ENCODE data around the gene MICAL3. TPM values are rescaled to one million over a fixed set of nuclear protein-coding genes. Genes with fewer than 3 reads are reported as not detected.

MICAL3 gene
- total RNA-seq, 1 donor from 2014 or later, result 85.7 TPM

DNA sequence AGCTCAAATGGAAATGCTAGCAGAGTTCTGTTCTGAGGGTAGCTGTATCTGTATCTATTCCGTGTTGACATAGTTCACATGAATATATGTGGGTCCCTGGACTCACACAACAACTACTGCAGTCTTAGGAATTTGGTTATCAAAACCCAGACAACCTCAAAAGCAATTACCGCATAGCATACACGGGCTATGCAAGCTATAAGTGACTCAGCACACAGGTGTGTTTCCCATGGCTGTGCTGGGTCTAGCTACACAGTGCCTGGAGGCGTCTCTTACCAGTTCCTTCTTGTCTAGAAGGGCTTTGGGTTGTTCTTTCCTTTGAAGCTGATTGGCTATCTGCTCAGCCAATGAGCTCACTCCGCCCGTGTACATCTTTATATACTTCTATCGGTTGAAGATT is 151.9 kb downstream of the MICAL3 start:
- DNase-seq (ENCODE audit: missing footprints) (no peak), ATAC-seq (no peak)
- intact Hi-C loops (cut with DNase I), result no loop called here

DNA sequence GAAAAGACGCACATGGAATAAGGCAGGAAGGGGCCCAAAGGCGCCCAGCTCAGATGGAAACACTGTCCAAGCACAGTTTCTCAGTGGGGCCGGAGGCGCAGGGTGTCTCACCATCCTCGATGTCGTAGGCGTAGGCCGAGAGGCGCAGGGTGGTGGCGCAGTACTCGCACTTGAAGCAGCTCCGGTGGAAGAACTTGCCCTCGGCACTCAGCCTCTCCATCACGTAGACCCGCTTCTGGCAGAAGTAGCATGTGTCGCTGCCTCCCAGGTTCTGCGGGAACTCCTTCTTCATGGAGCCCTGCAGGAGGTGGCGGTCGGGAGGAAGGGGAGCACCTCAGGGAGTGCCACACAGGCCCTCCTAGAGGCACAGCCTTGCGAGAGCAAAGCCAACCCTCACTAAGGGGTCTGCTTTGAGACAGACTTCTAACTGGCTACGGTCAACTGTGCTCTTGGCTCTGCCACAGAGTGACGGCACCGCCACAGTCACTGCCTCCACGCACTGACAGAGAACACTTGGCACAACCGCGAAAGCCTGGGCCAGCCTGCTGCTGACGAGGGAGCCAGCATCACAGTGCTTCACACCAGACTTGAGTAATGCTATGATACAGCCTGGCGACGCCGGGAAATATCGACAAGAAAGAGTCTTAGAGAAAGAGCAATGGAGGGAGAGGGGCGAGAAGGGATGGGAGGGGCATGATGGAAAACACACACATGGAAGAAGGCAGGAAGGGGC is 152.5 kb downstream of the MICAL3 start:
- ATAC-seq, result peak; percentile 81
- DNase-seq (ENCODE audit: missing footprints), result no peak
- intact Hi-C loops (cut with DNase I), result no loop called here

DNA sequence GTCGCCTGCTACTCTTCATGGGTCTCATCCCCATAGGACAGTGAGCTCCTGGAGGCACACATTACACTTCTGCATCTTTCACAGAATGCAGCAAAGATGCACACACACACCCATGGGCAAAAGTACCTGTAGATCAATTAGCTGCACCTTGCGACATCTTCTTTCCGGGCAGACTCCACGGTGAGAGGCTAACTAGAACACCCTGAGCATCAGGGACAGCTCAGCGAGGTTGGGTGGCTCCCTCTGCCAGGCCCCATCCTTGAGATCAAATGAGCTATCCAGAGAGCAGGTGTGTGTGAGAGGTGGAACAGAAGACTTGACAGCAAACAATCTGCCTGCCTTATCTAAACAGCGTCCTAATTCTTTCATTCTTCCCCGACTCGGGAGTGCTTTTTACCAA is 154.0 kb downstream of the MICAL3 start:
- ATAC-seq, result no peak
- no peak for DNase-seq (ENCODE audit: missing footprints)
- intact Hi-C loops (cut with DNase I), result no loop called here

DNA sequence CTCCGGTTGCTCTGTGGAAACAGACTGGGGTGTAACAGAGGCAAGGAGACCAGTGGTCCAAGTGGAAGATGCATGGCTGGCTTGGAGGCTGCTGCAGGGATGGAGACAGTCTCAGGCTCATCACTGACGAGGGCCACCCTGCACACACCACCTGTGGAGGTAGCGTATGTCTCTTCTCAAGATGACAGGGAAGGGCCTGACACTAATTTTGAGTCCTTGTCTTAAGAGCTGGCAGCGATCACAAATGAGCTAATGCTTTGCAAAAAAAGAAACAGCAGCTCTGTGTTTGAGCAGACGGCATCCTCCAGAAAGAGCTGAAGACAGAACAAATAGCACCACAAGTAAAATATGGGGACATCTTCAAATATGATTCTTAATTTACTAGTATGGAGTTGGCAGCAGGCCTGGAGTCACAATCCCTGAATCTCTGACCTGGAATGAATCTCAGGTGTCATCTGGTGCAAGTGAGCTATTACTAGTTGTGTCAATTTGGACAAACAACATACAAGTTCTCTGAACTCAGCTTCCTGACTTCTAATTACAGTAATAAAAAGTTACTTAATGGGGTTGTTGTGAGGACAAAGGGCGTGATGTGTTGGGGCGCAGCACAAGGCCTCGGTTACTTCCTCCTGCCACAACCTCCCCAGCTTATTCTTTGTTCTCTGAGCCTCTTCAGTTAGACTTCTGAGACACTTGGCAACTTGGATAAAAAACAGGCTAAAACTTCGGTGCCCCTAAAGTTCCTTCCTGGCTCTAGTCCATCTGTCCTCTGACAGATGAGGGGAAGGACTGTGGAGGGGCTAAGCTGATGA is 154.9 kb downstream of the MICAL3 start:
- no peak for ATAC-seq
- no peak for DNase-seq (ENCODE audit: missing footprints)
- intact Hi-C loops (cut with DNase I), result no loop called here

DNA sequence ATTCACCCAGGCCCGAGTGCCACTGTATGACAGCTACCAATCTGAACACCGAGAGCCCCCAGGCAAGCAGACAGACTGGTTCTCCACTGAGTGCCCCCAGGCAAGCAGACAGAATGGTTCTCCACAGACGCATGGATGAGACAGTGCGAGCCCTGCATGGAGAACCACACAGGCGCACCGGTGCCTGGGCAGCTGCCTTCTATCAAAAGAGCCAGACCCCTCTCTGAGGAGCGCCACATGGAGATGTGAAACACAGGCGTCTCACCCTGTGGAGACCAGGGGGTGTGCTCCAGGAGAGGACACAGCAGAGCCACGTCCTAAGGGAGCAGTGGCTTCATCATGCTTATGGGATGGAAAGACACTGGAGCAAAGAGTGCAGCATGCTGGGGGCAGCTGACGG is 155.6 kb downstream of the MICAL3 start:
- intact Hi-C loops (cut with DNase I), result no loop called here
- ATAC-seq (no peak), DNase-seq (ENCODE audit: missing footprints) (no peak)

DNA sequence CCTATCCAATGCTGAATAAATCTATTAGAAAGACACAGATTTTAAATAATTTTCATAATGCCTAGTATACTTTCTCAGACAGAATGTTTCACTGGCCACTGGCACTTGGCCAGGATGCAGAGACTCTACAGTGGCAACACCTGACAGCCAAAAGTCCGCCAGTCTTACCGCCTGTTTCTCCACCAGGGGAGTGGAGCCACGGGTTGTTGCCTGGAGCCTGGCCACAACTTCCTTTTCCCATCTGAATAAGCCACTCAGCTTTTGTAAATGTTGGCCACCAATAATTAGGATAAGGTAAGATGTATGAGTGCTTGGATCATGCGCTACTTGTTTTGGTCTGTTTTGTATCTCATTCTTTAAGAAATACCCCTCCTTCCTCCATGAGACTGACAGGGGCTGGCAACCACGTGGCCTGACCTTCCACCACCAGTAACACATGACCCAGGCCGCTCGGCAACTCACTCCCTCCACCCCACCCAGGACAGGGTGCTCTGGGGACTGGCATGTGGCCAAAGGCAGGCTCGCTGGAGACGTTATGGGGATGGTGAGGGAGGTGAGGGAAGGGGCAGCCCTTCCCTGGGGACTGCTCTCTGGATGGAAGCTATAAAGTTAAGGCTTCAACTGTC is 157.1 kb downstream of the MICAL3 start:
- DNase-seq (ENCODE audit: missing footprints) (no peak), ATAC-seq (peak; percentile 69)

DNA sequence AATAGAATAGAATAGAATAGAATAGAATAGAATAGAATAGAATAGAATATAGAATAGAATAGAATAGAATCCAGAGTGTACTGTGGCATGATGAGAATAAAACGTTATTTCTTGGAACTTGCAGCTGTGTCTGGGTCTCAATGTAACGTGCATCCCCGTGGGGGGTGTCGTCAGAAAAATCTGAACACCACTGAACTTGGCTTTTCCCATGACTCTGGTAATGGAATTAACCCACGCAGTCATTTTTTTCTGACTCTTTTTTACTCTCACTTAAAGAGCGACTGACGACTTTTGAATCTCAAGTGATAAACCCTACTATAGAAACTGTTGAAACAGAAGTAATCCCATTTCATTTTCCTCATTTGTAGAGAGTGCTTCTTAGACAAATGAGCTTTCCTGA is 157.7 kb downstream of the MICAL3 start:
- DNase-seq (ENCODE audit: missing footprints) (no peak), ATAC-seq (no peak)
- intact Hi-C loops (cut with DNase I), result no loop called here

More for the DNA sequence above, 157.1 kb downstream of the MICAL3 start:
- intact Hi-C loops (cut with DNase I), result no loop called here

DNA sequence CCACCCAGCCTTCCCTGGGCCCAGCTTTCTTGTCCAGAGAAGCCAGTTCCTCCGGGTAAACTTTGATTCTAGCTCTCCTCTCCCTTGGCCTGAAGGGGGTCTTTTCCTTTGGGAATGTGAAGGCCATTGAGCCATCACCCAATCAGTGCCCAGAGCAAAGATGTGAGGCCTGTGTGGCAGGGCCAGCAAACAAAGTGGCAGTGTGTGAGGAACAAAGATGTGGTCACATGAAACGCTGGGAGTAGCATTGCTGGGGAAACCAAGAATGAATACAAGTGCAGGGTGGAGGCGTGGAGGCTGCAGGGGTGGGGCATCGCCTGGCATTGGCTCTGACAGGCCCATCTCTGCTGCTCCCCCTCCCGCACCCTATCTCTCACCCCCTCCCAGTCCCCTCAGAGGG is 158.2 kb downstream of the MICAL3 start:
- ATAC-seq (no peak), DNase-seq (ENCODE audit: missing footprints) (no peak)
- intact Hi-C loops (cut with DNase I), result no loop called here

DNA sequence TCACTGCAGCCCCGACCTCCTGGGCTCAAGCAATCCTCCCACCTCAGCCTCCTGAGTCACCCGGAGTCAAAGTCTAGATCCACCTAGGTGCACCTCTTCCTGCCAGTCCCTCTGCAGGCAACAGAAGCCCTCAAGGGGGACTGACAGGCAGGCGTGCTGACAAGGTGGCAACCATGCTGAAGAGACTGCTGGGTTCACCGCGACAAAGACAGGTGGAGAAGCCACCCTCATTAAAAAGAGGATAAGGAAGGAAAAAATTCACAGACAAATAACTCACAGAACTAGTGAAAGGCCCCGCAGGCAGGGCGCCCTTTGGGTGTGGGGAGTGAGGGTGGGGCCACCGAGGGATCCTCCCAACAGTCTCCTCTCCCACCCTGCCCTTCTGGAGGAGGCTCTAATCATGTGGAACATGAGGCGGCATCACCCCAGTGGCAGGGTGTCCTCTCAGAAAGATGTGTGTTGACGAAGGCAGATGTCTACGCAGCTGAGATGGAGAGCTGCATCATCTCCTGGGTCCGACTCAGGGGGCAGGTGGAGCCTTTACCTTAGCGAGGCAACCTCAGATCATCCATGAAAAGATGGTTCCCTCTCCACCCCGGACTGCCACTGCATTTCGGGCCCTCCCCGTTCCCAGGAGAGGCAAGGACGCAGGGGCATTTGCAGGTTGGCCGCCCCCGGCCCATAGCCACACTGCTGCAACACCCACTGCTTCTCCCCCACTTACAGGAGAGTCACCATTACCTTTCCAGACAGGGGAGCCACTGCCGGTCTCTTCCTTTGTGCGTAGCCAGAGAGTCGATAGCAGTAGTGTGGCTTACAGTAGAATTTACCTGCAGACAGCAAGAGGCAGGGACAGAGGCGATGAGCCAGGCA is 158.9 kb downstream of the MICAL3 start:
- intact Hi-C loops (cut with DNase I), result no loop called here
- DNase-seq (ENCODE audit: missing footprints), result no peak

DNA sequence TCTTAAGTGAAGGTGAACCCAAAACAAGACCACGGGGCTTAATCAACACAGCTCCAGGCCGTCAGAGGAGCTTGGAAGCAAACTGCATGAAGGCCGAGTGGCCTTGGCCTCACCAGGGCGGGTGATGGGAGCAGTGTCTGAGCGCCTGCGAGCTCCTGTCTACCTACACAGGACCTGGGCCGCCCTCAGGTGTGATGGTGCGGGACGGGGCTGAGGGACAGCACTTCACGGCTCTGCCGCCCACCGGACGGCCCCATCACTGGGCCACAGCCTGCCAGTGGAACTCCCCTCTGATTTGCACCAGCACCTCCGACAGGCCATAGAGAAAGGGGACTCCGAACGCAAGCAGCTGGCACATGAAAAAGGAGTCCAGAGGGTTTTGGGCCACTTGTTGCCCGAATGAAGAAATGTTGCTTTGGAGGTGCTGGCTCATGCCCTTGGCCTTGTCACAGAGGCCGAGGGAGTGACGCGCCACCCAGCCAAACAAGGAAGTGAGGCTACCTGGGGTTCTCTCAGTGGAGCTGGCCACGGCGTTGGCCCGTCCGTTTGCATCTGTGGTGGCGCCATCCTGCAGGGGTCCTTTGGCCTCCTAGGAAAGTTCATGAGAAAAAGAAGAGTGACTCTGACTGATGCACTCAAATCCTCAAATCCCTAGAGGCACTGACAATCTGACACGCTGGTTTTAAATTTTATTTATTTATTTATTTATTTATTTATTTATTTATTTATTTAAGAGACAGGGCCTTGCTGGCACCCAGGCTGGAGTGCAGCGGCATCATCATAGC is 159.8 kb downstream of the MICAL3 start:
- intact Hi-C loops (cut with DNase I), result no loop called here
- no peak for ATAC-seq
- DNase-seq (ENCODE audit: missing footprints), result no peak

More for the DNA sequence above, 158.9 kb downstream of the MICAL3 start:
- ATAC-seq, result no peak

DNA sequence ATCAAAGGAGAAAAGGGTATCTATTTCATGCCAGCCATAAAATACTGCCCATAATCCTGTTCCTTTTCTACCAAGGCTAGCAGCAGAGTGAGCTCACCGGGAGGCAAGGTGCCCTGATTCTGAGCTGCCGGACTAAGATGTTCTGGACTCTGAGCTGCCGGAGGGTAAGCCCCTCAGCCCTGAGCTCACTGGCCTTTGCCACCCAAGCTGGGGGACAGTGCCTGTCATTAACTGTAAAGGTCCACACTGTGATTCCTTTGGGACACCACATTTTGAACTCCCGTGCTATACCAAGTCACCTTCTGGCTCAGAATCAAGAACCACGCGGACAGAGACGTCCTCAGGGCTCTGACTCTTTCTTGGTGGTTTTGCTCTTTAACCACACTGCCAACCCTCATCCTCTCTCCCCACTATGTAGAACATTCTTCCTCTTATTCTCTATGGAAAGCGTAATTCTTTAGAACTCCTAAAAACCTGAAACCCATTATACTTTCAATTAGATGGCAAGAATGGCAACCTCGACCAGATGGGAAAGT is 161.6 kb downstream of the MICAL3 start:
- intact Hi-C loops (cut with DNase I), result no loop called here
- DNase-seq (ENCODE audit: missing footprints) (no peak), ATAC-seq (no peak)

DNA sequence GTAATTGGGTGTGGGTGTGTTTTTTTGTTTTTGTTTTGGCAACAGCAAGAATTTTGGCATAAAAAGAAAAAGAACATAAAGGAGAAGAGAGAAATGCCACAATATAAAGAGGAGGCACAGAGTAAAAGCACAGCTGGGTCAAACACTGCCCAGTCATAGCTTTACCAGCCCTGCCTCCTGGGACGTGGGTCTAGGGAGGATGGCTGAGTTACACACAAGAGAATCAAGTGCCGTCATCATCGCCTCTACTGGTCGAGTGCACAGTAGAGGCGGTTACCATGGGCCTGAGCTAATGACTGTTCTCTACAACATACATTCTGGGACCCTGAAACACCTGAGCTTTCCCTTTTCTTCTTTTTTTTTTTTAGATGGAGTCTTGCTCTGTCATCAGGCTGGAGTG is 162.5 kb downstream of the MICAL3 start:
- DNase-seq (ENCODE audit: missing footprints) (no peak), ATAC-seq (no peak)
- intact Hi-C loops (cut with DNase I), result no loop called here

DNA sequence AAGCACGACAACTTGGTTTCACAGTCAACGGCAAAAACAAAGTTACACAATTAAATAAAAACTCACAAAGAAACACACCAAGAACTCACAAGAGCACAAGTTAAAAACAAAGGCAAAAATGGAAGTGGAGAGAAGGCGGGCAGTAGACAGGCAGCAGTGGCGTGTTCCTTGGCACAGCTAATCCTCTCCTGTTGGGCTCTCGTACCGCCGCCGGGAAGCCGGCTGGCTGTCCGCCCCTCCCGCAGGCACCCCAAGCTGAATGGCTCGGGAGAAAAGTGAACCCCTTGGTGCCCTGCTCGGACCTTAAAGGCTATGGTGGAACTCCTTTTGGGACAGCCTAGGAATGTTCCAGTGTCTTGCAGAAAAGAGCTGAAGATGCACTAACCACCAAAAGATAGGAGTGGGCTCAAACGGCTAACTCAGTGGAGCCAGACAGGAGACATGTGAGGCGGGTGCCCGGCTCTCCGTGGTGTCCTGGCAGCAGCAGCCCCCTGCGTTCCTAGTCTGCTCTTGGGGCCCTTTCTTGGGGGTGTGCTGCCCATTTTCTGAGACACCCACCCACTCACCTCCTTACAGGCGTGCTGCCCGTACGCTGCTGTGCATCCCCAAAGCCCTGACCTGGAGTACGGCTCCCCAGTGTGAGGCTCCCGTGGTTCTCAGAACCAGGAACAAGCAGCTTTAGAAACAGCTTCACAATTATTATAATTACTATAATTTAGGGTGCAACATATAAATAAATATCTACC is 164.0 kb downstream of the MICAL3 start:
- ATAC-seq (no peak), DNase-seq (ENCODE audit: missing footprints) (no peak)
- intact Hi-C loops (cut with DNase I), result no loop called here

DNA sequence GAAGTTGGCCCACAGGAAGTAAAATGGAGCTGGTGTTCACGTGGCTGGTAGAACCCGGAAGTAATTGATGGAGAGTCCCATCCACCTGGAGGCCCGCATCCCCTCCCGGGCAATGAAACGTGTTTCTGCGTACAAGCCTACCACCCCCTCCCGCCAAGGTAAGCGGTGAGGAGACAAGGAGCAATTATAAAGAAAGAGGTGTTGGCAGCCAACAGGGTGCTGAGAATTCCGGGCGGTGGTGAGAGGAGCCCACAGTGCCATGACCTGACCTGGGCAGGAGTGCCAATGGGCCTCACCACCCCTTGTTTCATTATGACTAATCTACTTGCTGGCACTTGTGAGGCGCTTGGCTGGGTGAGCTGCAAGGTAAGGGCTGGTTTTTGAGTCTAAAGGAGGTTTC is 166.3 kb downstream of the MICAL3 start:
- no peak for DNase-seq (ENCODE audit: missing footprints)

DNA sequence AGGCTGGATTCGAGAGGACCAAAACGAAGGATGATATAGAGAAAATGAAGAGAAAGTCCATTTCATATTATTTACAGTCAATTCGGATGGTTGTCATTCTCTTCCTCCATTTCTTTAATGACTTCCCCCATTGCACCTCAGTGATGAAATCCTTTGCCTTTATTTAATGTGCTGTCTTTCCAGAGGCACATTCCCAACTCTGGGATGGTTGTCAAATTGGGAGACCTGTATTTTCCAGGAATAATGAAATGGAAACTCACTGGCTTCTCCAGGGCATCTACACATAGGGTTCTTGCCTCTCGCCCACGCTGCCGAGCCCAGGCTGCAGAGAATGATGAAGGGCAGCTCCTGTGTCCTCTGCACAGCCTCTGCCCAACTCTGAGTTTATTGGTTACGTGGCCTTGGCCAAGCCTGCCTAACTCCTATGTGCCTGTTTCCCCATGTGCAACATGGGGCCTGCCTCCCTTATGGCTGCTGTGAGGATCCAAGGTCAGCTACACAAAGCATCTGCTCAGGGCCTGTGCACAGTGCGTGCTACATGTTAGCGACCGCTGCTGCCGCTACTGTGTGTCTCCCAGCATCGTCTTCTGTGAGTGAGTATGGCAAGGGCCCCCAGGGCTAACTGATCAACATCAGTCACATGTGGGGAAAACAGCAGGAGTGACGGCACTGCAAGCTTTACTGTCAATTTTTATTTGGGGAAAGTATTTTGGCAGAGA is 168.6 kb downstream of the MICAL3 start:
- intact Hi-C loops (cut with DNase I), result no loop called here
- DNase-seq (ENCODE audit: missing footprints), result no peak

More for the DNA sequence above, 166.3 kb downstream of the MICAL3 start:
- no peak for ATAC-seq
- intact Hi-C loops (cut with DNase I), result no loop called here

DNA sequence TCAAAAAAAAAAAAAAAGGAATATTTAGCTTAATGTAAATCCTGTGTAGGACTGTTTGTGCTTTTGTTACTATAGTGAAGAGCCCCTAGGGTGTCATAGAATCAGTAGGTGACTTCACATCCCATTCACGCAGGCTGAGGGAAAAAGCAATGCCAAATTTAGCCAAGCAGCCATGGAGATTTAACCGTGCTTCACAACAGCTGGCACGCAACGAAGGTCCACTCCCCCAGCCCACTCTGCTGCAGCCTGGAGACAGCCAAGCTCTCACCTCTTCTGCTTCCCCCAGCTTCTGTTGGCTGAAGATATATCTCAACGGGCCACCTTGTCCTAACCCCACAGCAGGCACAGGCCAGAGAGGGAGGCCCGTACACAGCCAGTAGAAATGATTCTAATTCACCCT is 171.3 kb downstream of the MICAL3 start:
- ATAC-seq (peak; percentile 63), DNase-seq (ENCODE audit: missing footprints) (no peak)
- intact Hi-C loops (cut with DNase I), result no loop called here

More for the DNA sequence above, 168.6 kb downstream of the MICAL3 start:
- no peak for ATAC-seq

DNA sequence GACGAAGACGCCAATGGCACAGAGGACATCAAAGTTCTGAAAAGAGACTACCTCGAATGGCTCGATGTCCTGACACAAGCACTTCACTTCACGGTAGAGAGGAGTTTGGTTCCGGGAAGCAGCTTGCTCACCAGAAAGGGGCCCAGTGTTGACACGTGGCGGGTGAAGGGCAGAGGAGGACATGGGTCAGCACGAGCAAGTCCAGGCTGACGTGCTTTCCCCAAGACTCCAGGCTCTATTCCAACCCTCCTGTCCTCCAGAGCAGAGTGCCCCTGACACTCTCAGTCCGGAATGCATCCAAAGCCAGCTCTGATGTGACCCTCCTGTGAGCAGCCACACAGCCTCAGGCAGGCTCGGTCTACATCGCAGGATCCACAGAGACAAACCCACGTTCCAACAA is 172.6 kb downstream of the MICAL3 start:
- ATAC-seq (peak; percentile 81), DNase-seq (ENCODE audit: missing footprints) (no peak)
- intact Hi-C loops (cut with DNase I), result loop anchor here (2.0 kb wide), 1 partner anchor 39 kb away; no protein-coding TSS in a partner anchor
